Measurements from ENCODE around the gene PPP1R36.
"Not testable (repeated sequence)": the region's sequence is repeated elsewhere in the genome, so short reads cannot be mapped to it uniquely, and the experiment has no call there.

The PPP1R36 gene

DNA sequence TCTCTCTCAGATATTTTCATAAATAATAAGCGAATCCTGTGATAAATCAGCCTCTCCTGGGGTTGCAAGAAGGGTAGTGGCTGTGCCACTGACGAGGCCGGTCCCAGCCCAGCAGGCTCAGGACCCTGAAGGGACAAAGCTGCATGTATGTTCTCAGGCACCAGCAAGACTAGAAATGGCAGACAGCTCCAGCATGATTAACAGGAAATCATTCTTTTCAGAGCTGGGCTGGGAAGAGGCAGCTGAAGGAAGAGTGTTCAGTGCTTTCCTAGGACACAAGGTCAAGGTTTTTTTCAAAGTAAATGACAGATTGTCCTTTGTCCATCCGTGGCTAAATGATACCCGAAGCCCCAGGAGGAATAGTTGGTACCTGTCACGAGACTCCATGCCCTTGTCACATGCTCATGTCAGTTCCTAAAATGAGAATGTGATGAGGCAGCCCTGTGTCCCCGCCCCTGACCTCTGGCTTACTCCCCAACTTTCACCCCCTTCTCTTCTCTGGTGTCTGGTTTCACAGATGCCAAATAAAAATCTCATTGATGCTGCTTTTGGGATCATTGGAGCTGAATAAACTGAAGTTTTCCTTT, 65.1 kb downstream of the PPP1R36 start:
- no peak for FAIRE-seq

- not testable (repeated sequence) for FAIRE-seq
Measured at GRCh38 chr14:64617872-64618408, 68.2 kb downstream of the PPP1R36 start.

GRCh38 chr14:64620910-64621309, 71.1 kb downstream of the PPP1R36 start:
- no peak for FAIRE-seq

GRCh38 chr14:64623554-64624165, 73.9 kb downstream of the PPP1R36 start:
- no peak for FAIRE-seq

- FAIRE-seq = no peak
Measured at GRCh38 chr14:64625386-64626232, 75.8 kb downstream of the PPP1R36 start.

DNA sequence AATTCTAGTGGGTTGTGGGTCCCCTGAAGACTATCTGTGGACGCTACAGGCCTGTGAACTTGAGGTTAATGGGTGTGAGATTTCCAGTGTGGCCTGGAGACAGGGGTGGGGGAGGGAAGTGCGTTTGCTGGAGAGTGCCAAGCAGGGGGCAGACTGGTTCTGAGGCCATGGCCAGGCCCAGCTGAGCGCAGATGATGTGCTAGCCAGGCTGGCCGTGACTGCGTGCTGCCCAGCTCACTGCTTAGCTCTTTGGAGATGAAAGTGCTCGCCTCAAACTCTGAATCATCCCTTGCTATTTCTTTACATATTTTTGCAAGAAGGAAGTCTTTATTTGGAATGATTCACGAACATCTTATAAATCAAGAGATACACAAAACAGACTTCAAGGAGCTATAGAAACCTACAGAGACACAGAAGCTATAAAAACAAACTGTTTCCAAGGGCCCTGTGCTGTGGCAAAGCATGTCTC, 79.2 kb downstream of the PPP1R36 start:
- no peak for FAIRE-seq

GRCh38 chr14:64630778-64631177, 81.0 kb downstream of the PPP1R36 start:
- FAIRE-seq = no peak

GRCh38 chr14:64631222-64631621, 81.5 kb downstream of the PPP1R36 start:
- not testable (repeated sequence) for FAIRE-seq

- no peak for FAIRE-seq
Measured at GRCh38 chr14:64632056-64632455, 82.3 kb downstream of the PPP1R36 start.

- FAIRE-seq = no peak
Measured at GRCh38 chr14:64634558-64634957, 84.8 kb downstream of the PPP1R36 start.

DNA sequence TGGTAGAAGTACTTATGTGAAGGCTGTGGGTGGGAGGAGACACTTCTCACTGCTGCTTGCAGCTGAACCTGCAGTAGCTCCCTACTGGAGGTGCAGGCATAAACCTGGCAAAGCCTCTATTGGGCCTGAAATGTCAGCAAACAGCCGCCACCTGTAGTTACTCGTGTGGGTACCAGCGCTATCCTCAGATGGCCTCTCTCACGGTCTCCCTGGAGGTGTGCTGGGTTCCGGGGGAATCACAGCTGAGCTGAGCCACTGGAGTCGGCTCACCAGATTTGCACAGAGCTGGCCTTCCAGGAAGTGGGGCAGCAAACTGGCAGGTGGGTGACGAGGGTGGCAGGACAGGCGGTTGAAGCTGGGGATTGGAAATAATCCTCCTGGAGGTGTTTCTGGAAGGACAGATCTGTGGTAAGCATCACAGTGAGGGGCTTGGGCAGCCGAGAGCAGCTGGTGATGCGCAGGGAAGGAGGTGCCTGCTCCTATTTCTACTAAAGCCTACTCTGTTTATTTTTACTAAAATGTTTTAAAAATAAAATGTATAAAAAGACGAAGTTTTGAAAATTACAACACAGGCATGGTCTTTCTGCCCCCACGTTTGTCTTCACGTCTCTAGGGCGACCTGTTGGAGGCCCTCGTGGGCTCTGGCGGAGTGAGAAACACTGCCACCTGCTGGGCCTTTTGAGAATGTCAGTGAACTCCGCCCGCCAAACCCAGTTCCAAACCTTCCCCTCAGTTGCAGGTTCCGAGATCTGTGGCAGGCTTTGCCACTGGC, 86.6 kb downstream of the PPP1R36 start:
- peak; percentile 36 for FAIRE-seq

DNA sequence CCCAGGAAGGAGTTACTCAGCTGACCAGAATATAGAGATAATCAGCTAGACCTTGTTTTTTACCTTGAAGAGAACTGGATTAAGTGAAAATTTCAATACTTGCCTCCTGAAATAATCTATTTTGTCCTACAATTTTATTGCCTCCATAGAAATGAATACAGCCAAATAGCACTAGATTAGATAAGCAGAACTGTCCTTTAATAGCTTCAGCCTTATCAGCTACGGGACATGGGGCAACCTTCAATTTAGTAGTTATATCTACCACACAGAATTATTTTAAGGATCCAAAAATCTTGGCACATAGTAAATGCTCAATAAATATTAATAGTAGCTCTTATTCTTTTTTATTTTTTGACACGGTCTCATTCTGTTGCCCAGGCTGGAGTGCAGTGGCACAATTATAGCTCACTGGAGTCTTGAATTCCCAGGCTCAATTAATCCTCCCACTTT, 87.2 kb downstream of the PPP1R36 start:
- no peak for FAIRE-seq

DNA sequence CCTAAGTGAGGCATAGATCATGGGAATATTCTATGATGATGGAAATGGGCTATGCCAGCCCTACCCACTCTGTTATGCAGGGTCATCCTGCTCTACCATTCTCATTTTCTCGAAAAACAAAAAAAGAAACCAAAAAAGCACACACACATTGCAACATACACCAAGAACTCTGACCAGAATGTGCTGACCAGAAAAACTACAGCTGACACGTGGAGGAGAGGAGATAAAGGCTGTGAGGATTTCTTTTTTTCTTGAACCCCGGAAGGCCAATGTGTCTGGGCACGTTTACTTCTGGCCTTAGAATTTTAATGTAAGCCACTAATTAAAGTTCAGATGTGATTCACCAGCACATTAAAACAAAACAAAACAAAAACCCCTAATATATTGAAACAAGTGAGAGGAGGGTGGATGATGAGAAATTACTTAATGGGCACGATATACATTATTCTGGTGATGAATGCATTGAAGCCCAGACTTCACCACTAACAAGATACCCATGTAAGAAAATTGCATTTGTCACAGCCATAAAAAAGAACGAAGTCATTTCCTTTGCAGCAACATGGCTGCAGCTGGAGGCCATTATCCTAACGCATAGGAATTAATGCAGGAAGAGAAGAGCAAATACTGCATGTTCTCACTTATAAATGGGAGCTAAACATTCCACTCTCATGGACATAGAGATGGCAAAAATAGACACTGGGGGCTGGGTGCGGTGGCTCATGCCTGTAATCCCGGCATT, 88.1 kb downstream of the PPP1R36 start:
- no peak for FAIRE-seq

DNA sequence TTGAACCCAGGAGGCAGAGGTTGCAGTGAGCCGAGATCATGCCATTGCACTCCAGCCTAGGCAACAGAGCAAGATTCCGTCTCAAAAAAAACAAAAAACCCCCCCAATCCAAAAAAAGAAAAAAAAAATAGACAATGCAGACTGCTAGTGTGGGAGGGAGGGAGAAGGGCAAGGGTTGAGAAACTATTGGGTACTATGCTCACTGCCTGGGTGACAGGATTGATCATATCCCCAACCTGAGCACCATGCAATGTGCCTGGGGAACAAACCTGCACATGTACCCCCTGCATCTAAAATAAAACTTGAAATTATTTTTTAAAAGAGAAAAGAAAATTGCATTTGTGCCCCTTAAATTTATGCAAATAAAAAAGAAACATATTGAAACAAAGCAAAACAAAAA, 88.9 kb downstream of the PPP1R36 start:
- FAIRE-seq = no peak

All from islet of Langerhans (tissue), 1 donor.